Sigmoid colon (tissue), 4 donors: ENCODE data around the gene RPL22.

Source experiments
- EP300 ChIP-seq, 4 donors: sonication (generic); formaldehyde crosslinking; IDR thresholded peaks; one replicate each; pipeline ENCODE4 v1.6.1; 2017; ENCODE audit warnings: antibody characterized with exemption in 4 of 4
- POLR2A ChIP-seq, 2 donors: fragments of 450-650 bp; IDR thresholded peaks; one replicate each; pipeline ENCODE4 v1.6.1; 2016; ENCODE audit warnings: antibody characterized with exemption in 2 of 2, mild to moderate bottlenecking in 2 of 2, moderate library complexity in 2 of 2
- POLR2AphosphoS5 ChIP-seq, 4 donors: sonication (generic); formaldehyde crosslinking; IDR thresholded peaks; one replicate each; pipeline ENCODE4 v1.6.1; 2017; ENCODE audit warnings: antibody characterized with exemption in 4 of 4
- TF ChIP-seq, protein P1 (sequence below), 4 experiments: fragments of 450-650 bp in 3 of 4; fragments of 200-600 bp in 1 of 4; IDR thresholded peaks; one replicate each; pipeline ENCODE4 v1.5.1; 2016 to 2019; ENCODE audit warnings: antibody characterized with exemption in 4 of 4, mild to moderate bottlenecking in 3 of 4, moderate library complexity in 2 of 4

DNA sequence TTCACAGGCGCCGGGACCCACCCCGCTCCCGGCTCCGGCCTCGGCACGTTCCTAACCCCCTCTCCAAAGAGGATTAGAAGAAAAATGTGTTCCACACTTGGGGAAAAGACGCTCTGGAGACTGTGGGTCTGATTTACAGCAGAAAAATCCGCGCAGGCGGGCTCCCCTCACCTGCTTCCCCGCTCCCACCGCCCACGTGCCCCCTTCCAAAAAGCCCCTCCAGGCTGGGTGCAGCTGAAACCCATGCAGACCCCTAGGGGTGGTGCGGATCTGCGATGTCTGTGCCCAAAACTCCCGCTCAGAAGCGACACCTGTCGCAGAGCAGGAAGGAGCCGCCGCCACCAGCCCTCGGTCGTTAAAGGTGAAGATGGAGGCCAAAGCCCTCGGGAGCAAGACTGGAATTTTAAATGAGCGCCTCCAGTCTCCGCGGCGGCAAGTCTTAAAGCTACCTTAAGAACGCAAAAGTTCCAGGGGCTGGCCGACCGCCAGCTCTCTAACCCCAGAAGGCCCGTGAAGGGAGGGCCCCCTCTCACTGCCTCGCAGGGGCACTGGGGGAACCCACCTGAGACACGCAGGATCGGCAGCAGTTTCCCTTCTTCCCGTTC, 18.6 kb downstream of the RPL22 start:
- TF ChIP-seq, protein P1, sequence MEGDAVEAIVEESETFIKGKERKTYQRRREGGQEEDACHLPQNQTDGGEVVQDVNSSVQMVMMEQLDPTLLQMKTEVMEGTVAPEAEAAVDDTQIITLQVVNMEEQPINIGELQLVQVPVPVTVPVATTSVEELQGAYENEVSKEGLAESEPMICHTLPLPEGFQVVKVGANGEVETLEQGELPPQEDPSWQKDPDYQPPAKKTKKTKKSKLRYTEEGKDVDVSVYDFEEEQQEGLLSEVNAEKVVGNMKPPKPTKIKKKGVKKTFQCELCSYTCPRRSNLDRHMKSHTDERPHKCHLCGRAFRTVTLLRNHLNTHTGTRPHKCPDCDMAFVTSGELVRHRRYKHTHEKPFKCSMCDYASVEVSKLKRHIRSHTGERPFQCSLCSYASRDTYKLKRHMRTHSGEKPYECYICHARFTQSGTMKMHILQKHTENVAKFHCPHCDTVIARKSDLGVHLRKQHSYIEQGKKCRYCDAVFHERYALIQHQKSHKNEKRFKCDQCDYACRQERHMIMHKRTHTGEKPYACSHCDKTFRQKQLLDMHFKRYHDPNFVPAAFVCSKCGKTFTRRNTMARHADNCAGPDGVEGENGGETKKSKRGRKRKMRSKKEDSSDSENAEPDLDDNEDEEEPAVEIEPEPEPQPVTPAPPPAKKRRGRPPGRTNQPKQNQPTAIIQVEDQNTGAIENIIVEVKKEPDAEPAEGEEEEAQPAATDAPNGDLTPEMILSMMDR (IDR thresholded peaks at IDR 0.05) = no peak
- no peak for TF ChIP-seq POLR2AphosphoS5 (IDR thresholded peaks at IDR 0.05)
- no peak for TF ChIP-seq POLR2A (IDR thresholded peaks at IDR 0.05)
- TF ChIP-seq EP300 (IDR thresholded peaks at IDR 0.05) = no peak
